GM21576 (cell line): ENCODE results near the gene NTN4.
"Not testable (repeated sequence)": the region's sequence is repeated elsewhere in the genome, so short reads cannot be mapped to it uniquely, and the experiment has no call there.

Experiments used
- ATAC-seq: cut with Tn5 transposase; IDR thresholded peaks from one replicate; pipeline ENCODE4 v1.9.1; 2021; ENCODE audit warnings: mild to moderate bottlenecking, moderate library complexity; ENCODE audit not compliant: unreplicated experiment

NTN4 gene

GRCh38 chr12:95672166-95672565 lies 118.4 kb downstream of the NTN4 start:
- no peak for ATAC-seq

- ATAC-seq = no peak
Observed at GRCh38 chr12:95671265-95671664, 119.3 kb downstream of the NTN4 start.

- ATAC-seq = no peak
Observed at GRCh38 chr12:95663525-95663924, 127.0 kb downstream of the NTN4 start.

GRCh38 chr12:95661360-95661759 lies 129.2 kb downstream of the NTN4 start:
- ATAC-seq = no peak

GRCh38 chr12:95658386-95658785 lies 132.2 kb downstream of the NTN4 start:
- ATAC-seq = no peak

- not testable (repeated sequence) for ATAC-seq
Observed at GRCh38 chr12:95654665-95655064, 135.9 kb downstream of the NTN4 start.

- no peak for ATAC-seq
Observed at GRCh38 chr12:95653771-95654546, 136.6 kb downstream of the NTN4 start.

- no peak for ATAC-seq
Observed at GRCh38 chr12:95651681-95652080, 138.9 kb downstream of the NTN4 start.

- ATAC-seq = no peak
Observed at GRCh38 chr12:95648990-95649791, 141.4 kb downstream of the NTN4 start.

- ATAC-seq = no peak
Observed at GRCh38 chr12:95646781-95647190, 143.8 kb downstream of the NTN4 start.

GRCh38 chr12:95643256-95643655 lies 147.3 kb downstream of the NTN4 start:
- no peak for ATAC-seq

- no peak for ATAC-seq
Observed at GRCh38 chr12:95642583-95642982, 148.0 kb downstream of the NTN4 start.

GRCh38 chr12:95641299-95641952 lies 149.1 kb downstream of the NTN4 start:
- ATAC-seq = no peak

GRCh38 chr12:95640516-95640915 lies 150.0 kb downstream of the NTN4 start:
- ATAC-seq = no peak

- ATAC-seq = no peak
Observed at GRCh38 chr12:95637471-95638155, 153.0 kb downstream of the NTN4 start.

- no peak for ATAC-seq
Observed at GRCh38 chr12:95637010-95637409, 153.6 kb downstream of the NTN4 start.

GRCh38 chr12:95634622-95635621 lies 155.6 kb downstream of the NTN4 start:
- no peak for ATAC-seq

GRCh38 chr12:95633732-95634465 lies 156.7 kb downstream of the NTN4 start:
- ATAC-seq = no peak

- ATAC-seq = no peak
Observed at GRCh38 chr12:95633049-95633731, 157.4 kb downstream of the NTN4 start.
